22Rv1 (cell line): Measurements from ENCODE around the gene DOCK8.
A peak's percentile ranks its signal among the peaks of the same experiment; 100 is the strongest.

Experiments used
- H3K27ac ChIP-seq: fragments of 450-650 bp; 2 replicates; pipeline ENCODE4 v1.5.1; 2017
- CTCF ChIP-seq: fragments of 450-650 bp; IDR thresholded peaks from 2 replicates; pipeline ENCODE4 v1.5.1; 2017; ENCODE audit warnings: mild to moderate bottlenecking
- ZFX ChIP-seq: fragments of 450-650 bp; IDR thresholded peaks from 2 replicates; pipeline ENCODE4 v1.6.1; 2017; ENCODE audit warnings: antibody characterized with exemption, borderline replicate concordance

Gene DOCK8

GRCh38 chr9:472479-473075, 257.9 kb downstream of the DOCK8 start:
- no peak for TF ChIP-seq ZFX
- no peak for TF ChIP-seq CTCF
- no peak overlapping the region for H3K27ac ChIP-seq

GRCh38 chr9:477193-477592, 262.5 kb downstream of the DOCK8 start:
- TF ChIP-seq ZFX, result no peak
- no peak overlapping the region for H3K27ac ChIP-seq

GRCh38 chr9:479304-479970, 264.8 kb downstream of the DOCK8 start:
- TF ChIP-seq CTCF (no peak), ZFX (no peak)
- H3K27ac ChIP-seq, result no peak overlapping the region

GRCh38 chr9:479971-480350, 265.3 kb downstream of the DOCK8 start:
- H3K27ac ChIP-seq, result no peak overlapping the region
- TF ChIP-seq ZFX, result no peak
- no peak for TF ChIP-seq CTCF

- no peak overlapping the region for H3K27ac ChIP-seq
- TF ChIP-seq CTCF (no peak), ZFX (no peak)
These were observed 268.1 kb downstream of the DOCK8 start for GRCh38 chr9:482739-483138.

- no peak overlapping the region for H3K27ac ChIP-seq
- TF ChIP-seq ZFX (no peak), CTCF (no peak)
These were observed 271.5 kb downstream of the DOCK8 start for GRCh38 chr9:486156-486555.

- no peak overlapping the region for H3K27ac ChIP-seq
- TF ChIP-seq CTCF (no peak), ZFX (no peak)
These were observed 272.8 kb downstream of the DOCK8 start for GRCh38 chr9:487429-487828.

GRCh38 chr9:488448-488847, 273.8 kb downstream of the DOCK8 start:
- H3K27ac ChIP-seq, result peak overlapping the region; percentile 93
- TF ChIP-seq ZFX (no peak), CTCF (no peak)
